Fibroblast of the aortic adventitia (primary cell): ENCODE results near the gene VWF. TPM values are rescaled to one million over a fixed set of nuclear protein-coding genes. Genes with fewer than 3 reads are reported as not detected.
"Not testable (repeated sequence)": the region's sequence is repeated elsewhere in the genome, so short reads cannot be mapped to it uniquely, and the experiment has no call there.

Source experiments
- DNase-seq: peaks from one replicate; pipeline ENCODE4 v3.0.0-alpha.2; 2010; ENCODE audit warnings: low read depth
- H3K4me3 ChIP-seq: 2 replicates; pipeline ENCODE4 v1.5.1; 2011; ENCODE audit warnings: low read depth, mild to moderate bottlenecking, control low read depth, low read length, moderate library complexity
- total RNA-seq: library from RNA; depleted of rRNA; stranded (reverse); fragments of >200 nt; gene quantifications from 2 replicates; pipeline ENCODE4 v1.2.3, GENCODE V29; 2012; ENCODE audit warnings: low replicate concordance
- TF ChIP-seq, protein P1 (sequence below): IDR thresholded peaks from 2 replicates; pipeline ENCODE4 v1.5.1; 2011; ENCODE audit warnings: mild to moderate bottlenecking, low read length, control low read depth, inconsistent platforms; ENCODE audit not compliant: insufficient read depth

VWF gene
- total RNA-seq, 1 donor = 1.4 TPM

DNA sequence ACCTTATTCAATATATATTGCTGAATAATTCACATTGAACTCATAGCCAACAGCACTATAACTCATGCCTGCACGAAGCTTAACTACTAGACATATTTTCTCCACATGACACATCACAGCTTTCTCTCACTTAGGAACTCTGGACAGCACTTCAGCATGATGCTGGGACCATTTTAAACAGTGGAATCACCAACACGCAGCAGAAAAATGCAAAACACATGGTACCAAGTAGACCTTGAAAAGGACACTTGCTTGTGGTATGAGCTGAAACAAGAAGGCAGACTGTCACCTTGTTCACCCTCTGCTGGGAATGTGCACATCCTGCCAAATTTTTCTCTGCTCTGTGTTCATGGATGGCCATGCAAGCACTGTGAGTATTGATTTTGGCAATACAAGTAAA is 40.9 kb upstream of the VWF start:
- DNase-seq = peak; percentile 59
- TF ChIP-seq, protein P1, sequence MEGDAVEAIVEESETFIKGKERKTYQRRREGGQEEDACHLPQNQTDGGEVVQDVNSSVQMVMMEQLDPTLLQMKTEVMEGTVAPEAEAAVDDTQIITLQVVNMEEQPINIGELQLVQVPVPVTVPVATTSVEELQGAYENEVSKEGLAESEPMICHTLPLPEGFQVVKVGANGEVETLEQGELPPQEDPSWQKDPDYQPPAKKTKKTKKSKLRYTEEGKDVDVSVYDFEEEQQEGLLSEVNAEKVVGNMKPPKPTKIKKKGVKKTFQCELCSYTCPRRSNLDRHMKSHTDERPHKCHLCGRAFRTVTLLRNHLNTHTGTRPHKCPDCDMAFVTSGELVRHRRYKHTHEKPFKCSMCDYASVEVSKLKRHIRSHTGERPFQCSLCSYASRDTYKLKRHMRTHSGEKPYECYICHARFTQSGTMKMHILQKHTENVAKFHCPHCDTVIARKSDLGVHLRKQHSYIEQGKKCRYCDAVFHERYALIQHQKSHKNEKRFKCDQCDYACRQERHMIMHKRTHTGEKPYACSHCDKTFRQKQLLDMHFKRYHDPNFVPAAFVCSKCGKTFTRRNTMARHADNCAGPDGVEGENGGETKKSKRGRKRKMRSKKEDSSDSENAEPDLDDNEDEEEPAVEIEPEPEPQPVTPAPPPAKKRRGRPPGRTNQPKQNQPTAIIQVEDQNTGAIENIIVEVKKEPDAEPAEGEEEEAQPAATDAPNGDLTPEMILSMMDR = no peak
- no peak overlapping the region for H3K4me3 ChIP-seq

DNA sequence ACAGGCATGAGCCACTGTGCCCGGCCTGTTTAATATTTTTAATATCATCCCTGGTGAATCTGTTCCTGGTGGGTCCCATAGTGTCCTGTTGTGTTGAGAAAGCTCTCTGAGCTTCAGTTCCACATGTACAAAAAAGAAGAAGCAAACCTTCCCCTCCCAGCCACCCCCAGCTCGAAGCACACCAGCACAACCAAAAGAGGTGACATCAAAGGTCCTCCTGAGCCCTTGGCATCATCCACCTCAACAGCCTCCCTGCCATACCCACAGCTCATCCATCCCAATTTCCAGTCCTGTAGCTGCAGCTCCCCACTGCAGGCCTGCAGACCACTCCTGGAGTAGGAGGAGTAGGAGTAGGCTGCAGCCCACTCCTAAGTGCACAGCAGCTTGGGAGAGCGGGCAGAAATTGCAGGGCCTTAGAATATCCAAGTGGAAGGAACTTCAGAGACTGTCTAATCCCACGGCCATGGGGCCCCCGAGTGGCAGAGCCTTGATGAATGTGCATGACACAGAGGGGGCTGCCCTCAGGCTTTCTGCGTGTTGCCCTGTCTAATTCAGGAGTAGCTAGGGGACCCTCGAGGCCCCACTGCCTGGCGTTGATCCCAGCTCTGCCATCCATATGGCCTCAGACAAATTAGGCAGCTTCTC is 39.1 kb upstream of the VWF start:
- no peak for DNase-seq
- no peak overlapping the region for H3K4me3 ChIP-seq
- TF ChIP-seq, protein P1 = no peak

DNA sequence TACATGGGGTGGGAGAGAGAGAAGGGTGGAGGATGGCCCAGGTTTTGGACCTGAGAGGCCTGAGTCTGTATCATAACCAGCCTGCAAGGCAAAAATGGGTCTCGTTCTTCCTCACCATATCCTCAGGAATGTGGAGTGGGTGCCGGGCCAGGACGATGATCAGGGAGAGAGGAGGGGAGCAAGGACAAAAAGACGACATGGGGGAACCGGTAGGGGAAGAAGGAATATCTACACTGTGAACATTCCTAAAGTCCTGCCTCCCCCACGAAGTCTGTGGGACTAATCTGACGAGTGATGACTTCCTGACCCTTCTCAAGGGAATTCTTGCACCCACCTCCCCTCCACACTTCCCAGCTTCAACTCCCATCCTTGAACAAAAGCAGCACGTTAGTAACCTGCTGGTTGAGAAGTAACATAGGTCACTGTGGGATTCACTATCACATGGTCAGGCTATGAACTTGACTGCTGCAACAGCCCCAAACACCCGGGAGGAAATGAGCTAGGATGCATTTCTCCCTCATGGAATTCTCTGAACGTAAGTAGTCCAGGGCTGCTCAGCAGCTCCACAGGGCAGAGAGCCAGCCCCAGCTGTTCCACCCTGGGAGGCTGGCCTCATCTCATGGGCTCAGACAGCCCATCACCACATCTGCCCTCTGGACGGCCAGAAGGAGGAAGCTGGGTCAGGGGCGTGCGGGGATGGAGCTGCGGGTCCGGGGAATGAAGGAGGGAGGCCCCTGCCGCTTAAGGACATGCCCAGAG is 36.8 kb upstream of the VWF start:
- DNase-seq = peak; percentile 83
- H3K4me3 ChIP-seq = no peak overlapping the region
- TF ChIP-seq, protein P1 = no peak

DNA sequence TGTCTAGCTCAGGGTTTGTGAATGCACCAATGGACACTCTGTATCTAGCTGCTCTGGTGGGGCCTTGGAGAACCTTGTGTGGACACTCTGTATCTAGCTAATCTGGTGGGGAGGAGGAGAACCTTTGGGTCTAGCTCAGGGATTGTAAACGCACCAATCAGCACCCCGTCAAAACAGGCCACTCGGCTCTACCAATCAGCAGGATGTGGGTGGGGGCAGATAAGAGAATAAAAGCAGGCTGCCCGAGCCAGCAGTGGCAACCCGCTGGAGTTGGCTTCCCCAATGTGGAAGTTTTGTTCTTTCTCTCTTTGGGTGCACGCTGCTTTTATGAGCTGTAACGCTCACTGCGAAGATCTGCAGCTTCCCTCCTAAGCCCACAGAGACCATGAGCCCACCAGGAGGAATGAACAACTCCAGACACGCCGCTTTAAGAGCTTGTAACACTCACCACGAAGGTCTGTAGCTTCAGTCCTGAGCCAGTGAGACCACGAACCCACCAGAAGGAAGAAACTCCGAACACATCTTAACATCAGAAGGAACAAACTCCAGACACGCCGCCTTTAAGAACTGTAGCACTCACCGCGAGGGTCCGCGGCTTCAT is 35.7 kb upstream of the VWF start:
- not testable (repeated sequence) for H3K4me3 ChIP-seq, DNase-seq

DNA sequence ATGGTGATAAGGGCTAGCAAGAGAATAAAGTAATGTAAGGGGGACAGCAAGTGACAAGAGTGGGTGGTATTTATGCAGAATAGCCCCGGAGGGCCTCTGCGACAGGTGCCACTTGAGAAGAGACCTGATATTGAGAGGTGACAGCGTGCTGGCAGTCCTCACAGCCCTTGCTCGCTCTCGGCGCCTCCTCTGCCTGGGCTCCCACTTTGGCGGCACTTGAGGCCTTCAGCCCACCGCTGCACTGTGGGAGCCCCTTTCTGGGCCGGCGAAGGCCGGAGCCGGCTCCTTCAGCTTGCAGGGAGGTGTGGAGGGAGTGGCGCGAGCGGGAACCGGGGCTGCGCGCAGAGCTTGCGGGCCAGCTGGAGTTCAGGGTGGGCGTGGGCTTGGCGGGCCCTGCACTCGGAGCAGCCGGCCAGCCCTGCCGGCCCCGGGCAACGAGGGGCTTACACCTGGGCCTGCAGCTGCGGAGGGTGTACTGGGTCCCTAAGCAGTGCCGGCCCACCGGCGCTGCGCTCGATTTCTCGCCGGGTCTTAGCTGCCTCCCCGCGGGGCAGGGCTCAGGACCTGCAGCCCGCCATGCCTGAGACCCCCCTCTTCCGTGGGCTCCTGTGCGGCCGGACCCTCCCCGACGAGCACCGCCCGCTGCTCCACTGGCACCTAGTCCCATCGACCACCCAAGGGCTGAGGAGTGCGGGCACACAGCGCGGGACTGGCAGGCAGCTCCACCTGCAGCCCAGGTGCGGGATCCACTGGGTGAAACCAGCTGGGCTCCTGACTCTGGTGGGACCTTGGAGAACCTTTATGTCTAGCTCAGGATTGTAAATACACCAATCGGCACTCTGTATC is 34.9 kb upstream of the VWF start:
- DNase-seq, H3K4me3 ChIP-seq: not testable (repeated sequence)

DNA sequence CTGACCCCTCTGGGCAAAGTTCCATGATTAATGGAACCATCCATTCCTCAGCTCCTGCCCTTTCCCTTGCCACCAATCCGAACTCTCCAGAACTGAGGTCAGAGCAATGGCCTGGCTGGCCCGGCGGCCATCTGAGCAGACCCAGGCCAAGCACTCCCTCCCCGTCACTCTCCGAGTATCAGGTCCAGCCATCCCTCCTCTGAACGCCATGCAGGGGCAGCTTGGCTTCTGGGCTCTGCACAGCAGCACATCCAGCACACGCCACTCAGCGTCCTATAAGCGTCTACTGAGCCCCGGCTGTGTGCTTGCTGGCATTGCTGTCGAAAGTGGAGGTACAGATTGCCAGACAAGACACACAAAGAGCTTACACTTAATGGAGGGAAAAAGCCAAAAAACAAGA is 34.3 kb upstream of the VWF start:
- no peak overlapping the region for H3K4me3 ChIP-seq
- no peak for DNase-seq
- TF ChIP-seq, protein P1 = no peak

DNA sequence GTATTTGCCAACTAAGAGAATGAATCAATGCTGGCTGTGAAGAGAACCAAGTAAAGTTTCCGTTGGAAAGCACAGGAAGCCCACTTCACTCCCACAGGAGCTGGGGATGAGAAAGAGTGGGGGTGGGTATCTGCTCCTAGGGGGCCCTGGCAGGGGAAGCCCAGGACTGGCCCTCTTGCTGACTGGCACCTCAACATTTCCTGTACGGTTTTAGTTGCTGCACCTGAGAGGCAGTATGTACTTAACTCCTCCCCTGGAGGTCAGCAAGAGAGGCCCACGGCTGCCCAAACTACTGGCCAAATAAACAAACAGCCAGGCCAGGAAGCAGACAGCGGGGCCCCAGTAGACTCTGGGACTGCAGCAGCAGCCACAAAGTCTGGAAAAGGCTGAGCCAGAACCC is 33.8 kb upstream of the VWF start:
- TF ChIP-seq, protein P1 = no peak
- no peak overlapping the region for H3K4me3 ChIP-seq
- no peak for DNase-seq
